HCT116 (cell line): ENCODE results near the gene HOXC6.

Experiments
- CEBPB ChIP-seq: IDR thresholded peaks from 2 replicates; pipeline ENCODE4 v1.6.1; 2012; ENCODE audit warnings: low read depth
- EZH2phosphoT487 ChIP-seq: fragments of 200-600 bp; IDR thresholded peaks from 2 replicates; pipeline ENCODE4 v1.6.1; 2018; ENCODE audit warnings: antibody characterized with exemption, borderline replicate concordance
- POLR2A ChIP-seq: IDR thresholded peaks from 2 replicates; pipeline ENCODE4 v1.7.0; 2011; ENCODE audit warnings: borderline replicate concordance; ENCODE audit not compliant: insufficient read depth, insufficient read length; ENCODE audit errors: extremely low read depth
- POLR2AphosphoS5 ChIP-seq: IDR thresholded peaks from 2 replicates; pipeline ENCODE4 v1.6.1; 2011; ENCODE audit warnings: mild to moderate bottlenecking, low read depth, low read length, moderate library complexity
- SRF ChIP-seq: IDR thresholded peaks from 2 replicates; pipeline ENCODE4 v1.6.1; 2012; ENCODE audit warnings: low read depth
- TF ChIP-seq, protein P1 (sequence below): IDR thresholded peaks from 2 replicates; pipeline ENCODE4 v1.6.1; 2012; ENCODE audit warnings: low read depth
- TF ChIP-seq, protein P2 (sequence below), 3 experiments: fragments of 200-600 bp in 1 of 3; sonication (generic) in 1 of 3; IDR thresholded peaks in 2 of 3; conservative IDR thresholded peaks in 1 of 3; 2 replicates each; pipeline ENCODE4 v1.5.1; 2012 to 2017; ENCODE audit warnings: low read depth in 2 of 3, low read length in 2 of 3, antibody characterized with exemption in 1 of 3, borderline replicate concordance in 1 of 3, control low read depth in 1 of 3, mild to moderate bottlenecking in 1 of 3, mixed read lengths in 1 of 3, mixed run types in 1 of 3, moderate library complexity in 1 of 3; ENCODE audit not compliant: insufficient read depth in 1 of 3
- TF ChIP-seq, protein P3 (sequence below): IDR thresholded peaks from 2 replicates; pipeline ENCODE4 v1.6.1; 2012
- TF ChIP-seq, protein P4 (sequence below): IDR thresholded peaks from 2 replicates; pipeline ENCODE4 v1.6.1; 2012

DNA sequence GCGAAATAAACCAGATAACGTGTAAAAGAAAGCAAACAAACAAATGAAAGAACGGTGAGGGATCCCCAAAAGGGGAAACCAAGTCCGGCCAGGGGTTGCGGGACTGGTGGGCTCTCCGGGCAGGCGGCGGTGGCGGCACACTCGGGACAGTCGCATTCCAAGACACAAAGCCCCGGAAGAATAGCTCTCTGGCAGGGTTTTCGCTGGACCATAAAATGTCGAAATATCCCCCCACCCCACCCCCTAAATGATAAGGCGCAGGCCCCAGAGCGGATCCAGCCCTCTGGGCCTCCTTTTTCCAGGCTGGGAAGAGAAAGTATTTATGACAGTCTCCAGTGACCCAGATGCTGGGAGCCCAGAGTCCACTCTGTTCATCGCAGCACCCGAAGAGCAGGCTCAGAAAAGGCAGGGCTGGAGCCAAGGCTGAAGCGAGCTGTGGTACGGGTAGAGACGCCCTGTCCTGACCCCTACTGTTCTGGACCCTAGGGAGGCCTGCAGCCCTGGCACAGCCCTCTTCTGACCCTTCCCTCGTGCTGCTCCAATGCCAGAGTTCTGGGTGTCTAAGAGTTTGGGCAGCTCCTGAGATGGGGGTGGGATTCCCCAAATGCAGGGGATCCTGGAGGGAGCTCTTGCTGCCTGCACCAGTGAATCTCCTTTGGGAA, 21.6 kb upstream of the HOXC6 start:
- TF ChIP-seq, protein P1, sequence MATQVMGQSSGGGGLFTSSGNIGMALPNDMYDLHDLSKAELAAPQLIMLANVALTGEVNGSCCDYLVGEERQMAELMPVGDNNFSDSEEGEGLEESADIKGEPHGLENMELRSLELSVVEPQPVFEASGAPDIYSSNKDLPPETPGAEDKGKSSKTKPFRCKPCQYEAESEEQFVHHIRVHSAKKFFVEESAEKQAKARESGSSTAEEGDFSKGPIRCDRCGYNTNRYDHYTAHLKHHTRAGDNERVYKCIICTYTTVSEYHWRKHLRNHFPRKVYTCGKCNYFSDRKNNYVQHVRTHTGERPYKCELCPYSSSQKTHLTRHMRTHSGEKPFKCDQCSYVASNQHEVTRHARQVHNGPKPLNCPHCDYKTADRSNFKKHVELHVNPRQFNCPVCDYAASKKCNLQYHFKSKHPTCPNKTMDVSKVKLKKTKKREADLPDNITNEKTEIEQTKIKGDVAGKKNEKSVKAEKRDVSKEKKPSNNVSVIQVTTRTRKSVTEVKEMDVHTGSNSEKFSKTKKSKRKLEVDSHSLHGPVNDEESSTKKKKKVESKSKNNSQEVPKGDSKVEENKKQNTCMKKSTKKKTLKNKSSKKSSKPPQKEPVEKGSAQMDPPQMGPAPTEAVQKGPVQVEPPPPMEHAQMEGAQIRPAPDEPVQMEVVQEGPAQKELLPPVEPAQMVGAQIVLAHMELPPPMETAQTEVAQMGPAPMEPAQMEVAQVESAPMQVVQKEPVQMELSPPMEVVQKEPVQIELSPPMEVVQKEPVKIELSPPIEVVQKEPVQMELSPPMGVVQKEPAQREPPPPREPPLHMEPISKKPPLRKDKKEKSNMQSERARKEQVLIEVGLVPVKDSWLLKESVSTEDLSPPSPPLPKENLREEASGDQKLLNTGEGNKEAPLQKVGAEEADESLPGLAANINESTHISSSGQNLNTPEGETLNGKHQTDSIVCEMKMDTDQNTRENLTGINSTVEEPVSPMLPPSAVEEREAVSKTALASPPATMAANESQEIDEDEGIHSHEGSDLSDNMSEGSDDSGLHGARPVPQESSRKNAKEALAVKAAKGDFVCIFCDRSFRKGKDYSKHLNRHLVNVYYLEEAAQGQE: no peak
- TF ChIP-seq, protein P2, sequence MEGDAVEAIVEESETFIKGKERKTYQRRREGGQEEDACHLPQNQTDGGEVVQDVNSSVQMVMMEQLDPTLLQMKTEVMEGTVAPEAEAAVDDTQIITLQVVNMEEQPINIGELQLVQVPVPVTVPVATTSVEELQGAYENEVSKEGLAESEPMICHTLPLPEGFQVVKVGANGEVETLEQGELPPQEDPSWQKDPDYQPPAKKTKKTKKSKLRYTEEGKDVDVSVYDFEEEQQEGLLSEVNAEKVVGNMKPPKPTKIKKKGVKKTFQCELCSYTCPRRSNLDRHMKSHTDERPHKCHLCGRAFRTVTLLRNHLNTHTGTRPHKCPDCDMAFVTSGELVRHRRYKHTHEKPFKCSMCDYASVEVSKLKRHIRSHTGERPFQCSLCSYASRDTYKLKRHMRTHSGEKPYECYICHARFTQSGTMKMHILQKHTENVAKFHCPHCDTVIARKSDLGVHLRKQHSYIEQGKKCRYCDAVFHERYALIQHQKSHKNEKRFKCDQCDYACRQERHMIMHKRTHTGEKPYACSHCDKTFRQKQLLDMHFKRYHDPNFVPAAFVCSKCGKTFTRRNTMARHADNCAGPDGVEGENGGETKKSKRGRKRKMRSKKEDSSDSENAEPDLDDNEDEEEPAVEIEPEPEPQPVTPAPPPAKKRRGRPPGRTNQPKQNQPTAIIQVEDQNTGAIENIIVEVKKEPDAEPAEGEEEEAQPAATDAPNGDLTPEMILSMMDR (IDR thresholded peaks at IDR 0.05 in 2 of 3, conservative IDR thresholded peaks at IDR 0.05 in 1 of 3; ENCODE audit: borderline replicate concordance in 1 of 3, insufficient read depth in 1 of 3, low read depth in 2 of 3, low read length in 2 of 3): no peak
- no peak for TF ChIP-seq CEBPB
- TF ChIP-seq, protein P3, sequence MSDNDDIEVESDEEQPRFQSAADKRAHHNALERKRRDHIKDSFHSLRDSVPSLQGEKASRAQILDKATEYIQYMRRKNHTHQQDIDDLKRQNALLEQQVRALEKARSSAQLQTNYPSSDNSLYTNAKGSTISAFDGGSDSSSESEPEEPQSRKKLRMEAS: no peak
- no peak for TF ChIP-seq EZH2phosphoT487
- TF ChIP-seq, protein P4, sequence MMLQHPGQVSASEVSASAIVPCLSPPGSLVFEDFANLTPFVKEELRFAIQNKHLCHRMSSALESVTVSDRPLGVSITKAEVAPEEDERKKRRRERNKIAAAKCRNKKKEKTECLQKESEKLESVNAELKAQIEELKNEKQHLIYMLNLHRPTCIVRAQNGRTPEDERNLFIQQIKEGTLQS: no peak
- no peak for TF ChIP-seq POLR2AphosphoS5
- TF ChIP-seq SRF: no peak
- TF ChIP-seq POLR2A: no peak
